Measurements from ENCODE around the gene REG3A.

Gene REG3A

GRCh38 chr2:79155826-79156476 is 3.6 kb downstream of the REG3A start:
- no peak for TF ChIP-seq CTCF (IDR thresholded peaks at IDR 0.05; ENCODE audit: low read depth, low read length, missing control alignments)
- DNase-seq (ENCODE audit: low read depth), result no peak
- H3K4me3 ChIP-seq (ENCODE audit: low read depth, low read length), result no peak overlapping the region

- DNase-seq (ENCODE audit: low read depth), result no peak
- H3K4me3 ChIP-seq (ENCODE audit: low read depth, low read length), result no peak overlapping the region
- TF ChIP-seq CTCF (IDR thresholded peaks at IDR 0.05; ENCODE audit: low read depth, low read length, missing control alignments), result no peak
Measured at GRCh38 chr2:79139423-79139822, 20.1 kb downstream of the REG3A start.

GRCh38 chr2:79138385-79138784 is 21.2 kb downstream of the REG3A start:
- TF ChIP-seq CTCF (IDR thresholded peaks at IDR 0.05; ENCODE audit: low read depth, low read length, missing control alignments), result no peak
- DNase-seq (ENCODE audit: low read depth), result no peak
- no peak overlapping the region for H3K4me3 ChIP-seq (ENCODE audit: low read depth, low read length)

GRCh38 chr2:79131687-79132086 is 27.9 kb downstream of the REG3A start:
- DNase-seq (ENCODE audit: low read depth), result no peak
- no peak for TF ChIP-seq CTCF (IDR thresholded peaks at IDR 0.05; ENCODE audit: low read depth, low read length, missing control alignments)
- H3K4me3 ChIP-seq (ENCODE audit: low read depth, low read length), result no peak overlapping the region

- no peak for DNase-seq (ENCODE audit: low read depth)
- no peak for TF ChIP-seq CTCF (IDR thresholded peaks at IDR 0.05; ENCODE audit: low read depth, low read length, missing control alignments)
- no peak overlapping the region for H3K4me3 ChIP-seq (ENCODE audit: low read depth, low read length)
Measured at GRCh38 chr2:79129804-79130203, 29.7 kb downstream of the REG3A start.

- TF ChIP-seq CTCF (IDR thresholded peaks at IDR 0.05; ENCODE audit: low read depth, low read length, missing control alignments), result no peak
- H3K4me3 ChIP-seq (ENCODE audit: low read depth, low read length), result no peak overlapping the region
- DNase-seq (ENCODE audit: low read depth), result no peak
Measured at GRCh38 chr2:79129260-79129659, 30.3 kb downstream of the REG3A start.

GRCh38 chr2:79128406-79128805 is 31.1 kb downstream of the REG3A start:
- no peak for TF ChIP-seq CTCF (IDR thresholded peaks at IDR 0.05; ENCODE audit: low read depth, low read length, missing control alignments)
- DNase-seq (ENCODE audit: low read depth), result no peak
- no peak overlapping the region for H3K4me3 ChIP-seq (ENCODE audit: low read depth, low read length)

All from GM12864 (cell line).